HepG2 (cell line): ENCODE data around the gene PRSS12. TPM values are rescaled to one million over a fixed set of nuclear protein-coding genes. Genes with fewer than 3 reads are reported as not detected.

Experiments
- ATAC-seq: fragments of 200-7000 bp; cut with Tn5 transposase; 3 replicates; pipeline ENCODE4 v1.9.1; 2020; ENCODE audit warnings: mild to moderate bottlenecking, moderate library complexity
- BruUV-seq: library from RNA; stranded (reverse); fragments of 400-500 nt; replicated peaks from 2 replicates; lab custom pipeline; 2021; lab: Mats Ljungman, UMichigan
- CTCF ChIA-PET: fragments of 300-600 bp; formaldehyde crosslinking; extraction: SDS; loops from one replicate; lab custom pipeline; 2021; ENCODE audit warnings: low total read pairs, inconsistent platforms, low intra/inter-chr PET ratio; lab: Yijun Ruan, JAX
- POLR2A ChIA-PET: fragments of 350-600 bp; sonication (Branson Sonifier 250); formaldehyde crosslinking; loops from one replicate; lab custom pipeline; 2020; ENCODE audit warnings: antibody characterized with exemption, inconsistent platforms; lab: Yijun Ruan, JAX
- DNase-seq: peaks from one replicate; pipeline ENCODE4 v3.0.0-alpha.2; 2015; ENCODE audit warnings: low spot score
- FAIRE-seq: peaks from 3 replicates; lab custom pipeline; 2011; peaks lifted over from hg19 to GRCh38; lab: Jason Lieb, UNC
- H2AFZ ChIP-seq: one replicate; pipeline ENCODE4 v1.6.1; 2011; ENCODE audit warnings: low read length, inconsistent platforms
- H3K27ac ChIP-seq: fragments of 300-600 bp; 3 replicates; pipeline ENCODE4 v1.8.0; 2011; ENCODE audit warnings: mixed run types, mild to moderate bottlenecking, mixed read lengths, low read length, inconsistent platforms; ENCODE audit not compliant: insufficient read depth; ENCODE audit errors: extremely low read length
- H3K27me3 ChIP-seq, 2 experiments: fragments of 200-600 bp in 1 of 2; 2 replicates in 1 of 2; 3 replicates in 1 of 2; pipeline versions ENCODE4 v1.6.0 to v1.8.0; 2011; ENCODE audit warnings: low read length in 2 of 2, mild to moderate bottlenecking in 2 of 2, moderate library complexity in 2 of 2, inconsistent platforms in 1 of 2; ENCODE audit not compliant: insufficient read depth in 2 of 2, control insufficient read depth in 1 of 2
- H3K36me3 ChIP-seq, 2 experiments: fragments of 200-600 bp in 1 of 2; replicated peaks in 1 of 2; 2 replicates in 1 of 2; 3 replicates in 1 of 2; pipeline versions ENCODE4 v1.5.1 to v1.8.0; 2011; ENCODE audit warnings: low read length in 2 of 2, inconsistent platforms in 1 of 2; ENCODE audit not compliant: insufficient read depth in 2 of 2, control insufficient read depth in 1 of 2
- H3K4me1 ChIP-seq: 2 replicates; pipeline ENCODE4 v1.5.1; 2012; ENCODE audit warnings: low read length, inconsistent platforms; ENCODE audit not compliant: insufficient read depth
- H3K4me2 ChIP-seq: 2 replicates; pipeline ENCODE4 v1.6.0; 2011; ENCODE audit warnings: low read depth, low read length, inconsistent platforms
- H3K4me3 ChIP-seq, 3 experiments: fragments of 200-600 bp in 1 of 3; sonication (generic), shearing (Covaris generic) in 1 of 3; replicated peaks in 1 of 3; 2 replicates each; pipeline ENCODE4 v1.5.1; 2011 to 2016; ENCODE audit warnings: low read length in 3 of 3, inconsistent platforms in 2 of 3, low read depth in 2 of 3, mild to moderate bottlenecking in 2 of 3, control low read depth in 1 of 3, mixed read lengths in 1 of 3; ENCODE audit not compliant: insufficient read depth in 1 of 3
- H3K79me2 ChIP-seq: one replicate; pipeline ENCODE4 v1.6.1; 2011; ENCODE audit warnings: low read length, inconsistent platforms; ENCODE audit not compliant: insufficient read depth
- H3K9ac ChIP-seq: 2 replicates; pipeline ENCODE4 v1.6.0; 2011; ENCODE audit warnings: mild to moderate bottlenecking, low read depth, low read length, inconsistent platforms; ENCODE audit not compliant: insufficient read depth
- H3K9me3 ChIP-seq: 2 replicates; pipeline ENCODE4 v1.5.1; 2012; ENCODE audit warnings: mild to moderate bottlenecking, low read length
- H4K20me1 ChIP-seq: 2 replicates; pipeline ENCODE4 v1.6.0; 2011; ENCODE audit warnings: inconsistent platforms, mild to moderate bottlenecking, low read length, moderate library complexity; ENCODE audit not compliant: insufficient read depth
- ATRX ChIP-seq: sonication (generic); formaldehyde crosslinking; IDR thresholded peaks from 2 replicates; pipeline ENCODE4 v1.4.0; 2020; ENCODE audit warnings: missing genetic modification reagents, borderline replicate concordance
- KLF11 ChIP-seq: IDR thresholded peaks from 2 replicates; pipeline ENCODE4 v1.6.1; 2016; ENCODE audit warnings: missing compliant biosample characterization
- KMT2A ChIP-seq: sonication (generic); formaldehyde crosslinking; IDR thresholded peaks from 2 replicates; pipeline ENCODE4 v1.4.0; 2020; ENCODE audit warnings: missing genetic modification reagents
- MAX ChIP-seq: IDR thresholded peaks from 2 replicates; pipeline ENCODE4 v1.6.1; 2012; ENCODE audit warnings: inconsistent platforms
- SIX1 ChIP-seq: sonication (generic); formaldehyde crosslinking; IDR thresholded peaks from 2 replicates; pipeline ENCODE4 v1.4.0; 2020; ENCODE audit warnings: missing genetic modification reagents, borderline replicate concordance
- SIX4 ChIP-seq: sonication (generic); formaldehyde crosslinking; IDR thresholded peaks from 2 replicates; pipeline ENCODE4 v1.4.0; 2020; ENCODE audit warnings: missing genetic modification reagents
- ZFY ChIP-seq: sonication (generic); formaldehyde crosslinking; IDR thresholded peaks from 2 replicates; pipeline ENCODE4 v1.4.0; 2020; ENCODE audit warnings: missing genetic modification reagents
- ZKSCAN1 ChIP-seq: fragments of 150-350 bp; IDR thresholded peaks from 2 replicates; pipeline ENCODE4 v1.6.1; 2014; ENCODE audit warnings: low read length
- ZNF124 ChIP-seq: sonication (generic); formaldehyde crosslinking; IDR thresholded peaks from 2 replicates; pipeline ENCODE4 v1.4.0; 2020; ENCODE audit warnings: missing genetic modification reagents
- ZNF264 ChIP-seq: sonication (generic); formaldehyde crosslinking; IDR thresholded peaks from 2 replicates; pipeline ENCODE4 v1.4.0; 2020; ENCODE audit warnings: missing genetic modification reagents
- ZNF414 ChIP-seq: sonication (generic); formaldehyde crosslinking; IDR thresholded peaks from 2 replicates; pipeline ENCODE4 v1.5.0; 2020; ENCODE audit warnings: missing genetic modification reagents
- ZNF431 ChIP-seq: sonication (generic); formaldehyde crosslinking; IDR thresholded peaks from 2 replicates; pipeline ENCODE4 v1.9.0; 2022; ENCODE audit warnings: missing genetic modification reagents, low read depth, mild to moderate bottlenecking, borderline replicate concordance
- ZNF460 ChIP-seq: sonication (generic); formaldehyde crosslinking; IDR thresholded peaks from 2 replicates; pipeline ENCODE4 v1.5.1; 2020; ENCODE audit warnings: missing genetic modification reagents, mild to moderate bottlenecking, borderline replicate concordance
- ZNF501 ChIP-seq: sonication (generic); formaldehyde crosslinking; IDR thresholded peaks from 2 replicates; pipeline ENCODE4 v1.5.1; 2020; ENCODE audit warnings: mild to moderate bottlenecking, moderate library complexity, missing genetic modification reagents
- ZNF503 ChIP-seq: sonication (generic); formaldehyde crosslinking; IDR thresholded peaks from 2 replicates; pipeline ENCODE4 v1.4.0; 2020; ENCODE audit warnings: missing genetic modification reagents
- ZNF567 ChIP-seq: sonication (generic); formaldehyde crosslinking; IDR thresholded peaks from 2 replicates; pipeline ENCODE4 v1.8.1; 2023; ENCODE audit warnings: mild to moderate bottlenecking, missing genetic modification reagents, borderline replicate concordance
- WGBS: methylation state at CpG from one replicate; pipeline ENCODE4 v1.1.6; 2017; ENCODE audit warnings: low lambda C conversion rate; 5-methylcytosine and 5-hydroxymethylcytosine counted together
- in situ Hi-C: cut with HindIII; loops from 2 replicates; pipeline ENCODE4 v1.10.0; 2017; ENCODE audit warnings: low pct_unique_long_range_greater_than_20kb; ENCODE audit not compliant: extremely low pct_ligation_motif_present
- intact Hi-C: fragments of 100-400 bp; cut with micrococcal nuclease; formaldehyde crosslinking; loops from one replicate; pipeline ENCODE4 v1.10.0; 2022; ENCODE audit not compliant: unreplicated experiment
- polyA plus RNA-seq, 8 experiments: library from polyadenylated mRNA; depleted of rRNA in 3 of 8; stranded (reverse) in 7 of 8; unstranded in 1 of 8; fragments of >200 nt; fragmentation: Illumina TruSeq in 4 of 8; extraction: Trizol in 4 of 8; gene quantifications; 2 replicates each; pipeline versions ENCODE4 v1.2.1 to v1.2.3, GENCODE V29; 2011 to 2016; ENCODE audit warnings: low read depth in 4 of 8, missing spikeins in 1 of 8, mixed read lengths in 1 of 8; ENCODE audit not compliant: insufficient read depth in 1 of 8
- total RNA-seq, 5 experiments: library from RNA; depleted of rRNA; stranded (reverse); fragments of >200 nt; fragmentation: Illumina TruSeq; extraction: Trizol; gene quantifications; 2 replicates each; pipeline ENCODE4 v1.2.3, GENCODE V29; 2016; ENCODE audit warnings: low read depth in 1 of 5
- TF ChIP-seq, protein P1 (sequence below): IDR thresholded peaks from 2 replicates; pipeline ENCODE4 v1.6.1; 2012; ENCODE audit warnings: low read length, improper control_type of control experiment

Gene PRSS12
- total and polyA plus RNA-seq, 2 of the 13 experiments (the other 11 are each of a cell fraction or from before 2014, with no cell fraction given), result 0.02 TPM; not detected in 1

DNA sequence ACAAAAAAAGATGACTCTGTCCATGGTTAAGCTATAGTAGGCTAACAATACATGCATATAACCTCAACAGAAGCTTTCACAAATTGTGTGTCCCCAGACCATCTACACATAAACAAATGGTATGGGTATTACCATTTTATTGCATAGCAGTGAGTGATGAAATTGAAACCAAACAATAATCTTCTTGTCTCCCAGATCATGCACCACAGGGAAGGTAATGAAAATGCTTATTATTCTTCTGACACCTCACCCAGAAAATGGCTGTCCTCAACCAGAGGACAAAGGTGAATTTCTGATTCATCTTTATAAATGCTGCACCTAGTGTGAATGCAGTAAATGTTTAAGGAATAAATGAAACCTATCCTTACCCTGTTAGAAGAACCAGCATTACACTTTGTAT lies 8.0 kb downstream of the PRSS12 start (continued):
- no peak for TF ChIP-seq ZNF567 (CRISPR knock-in tag)
- TF ChIP-seq MAX, result no peak
- TF ChIP-seq SIX4 (CRISPR knock-in tag), result no peak

DNA sequence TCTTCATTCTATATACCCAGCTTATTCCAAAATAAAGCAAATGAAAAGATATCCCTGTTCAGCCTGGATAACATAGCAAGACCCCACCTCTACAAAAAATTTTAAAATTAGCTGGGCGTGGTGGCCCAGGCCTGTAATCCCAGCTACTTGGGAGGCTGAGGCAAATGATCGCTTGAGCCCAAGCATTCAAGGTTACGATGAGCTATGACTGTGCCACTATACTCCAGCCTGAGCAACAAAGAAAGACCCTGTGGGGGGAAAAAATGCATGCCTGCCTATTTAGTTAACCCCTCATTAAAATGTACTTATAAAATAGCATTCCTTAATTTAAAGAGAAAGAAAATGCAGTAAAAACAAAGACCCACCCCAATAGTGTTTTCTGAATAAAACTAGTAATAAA lies 9.3 kb downstream of the PRSS12 start:
- no peak for ATAC-seq
- H3K4me2 ChIP-seq, result no peak overlapping the region
- no peak for DNase-seq
- H3K36me3 ChIP-seq, result no peaks in the 10 kb centered on the region
- no peak overlapping the region for H3K9ac ChIP-seq
- no peak overlapping the region for H2AFZ ChIP-seq
- H3K79me2 ChIP-seq, result no peaks in the 10 kb centered on the region
- intact Hi-C loops, result no loop called here
- H3K27ac ChIP-seq, result no peak overlapping the region
- 28% methylated on average over 3 of the region's 3 CpGs for WGBS
- H3K4me3 ChIP-seq, result no peak overlapping the region
- no peaks in the 10 kb centered on the region for H3K9me3 ChIP-seq
- no peaks in the 10 kb centered on the region for H4K20me1 ChIP-seq
- no peaks in the 10 kb centered on the region for H3K27me3 ChIP-seq
- no peak for FAIRE-seq
- no peaks in the 10 kb centered on the region for H3K4me1 ChIP-seq
- POLR2A ChIA-PET, result no interaction called here
- CTCF ChIA-PET, result no interaction called here
- in situ Hi-C loops, result no loop called here
- no TSS peak for BruUV-seq
- TF ChIP-seq SIX1 (no peak), KLF11 (CRISPR knock-in tag) (no peak), ZFY (no peak), ZNF431 (CRISPR knock-in tag) (no peak), ZNF414 (CRISPR knock-in tag) (no peak), KMT2A (no peak), ZNF501 (CRISPR knock-in tag) (no peak), ZNF124 (CRISPR knock-in tag) (no peak), ATRX (no peak), ZNF503 (CRISPR knock-in tag) (no peak), ZNF264 (CRISPR knock-in tag) (no peak), ZKSCAN1 (no peak), ZNF460 (no peak)
- TF ChIP-seq, protein P1, sequence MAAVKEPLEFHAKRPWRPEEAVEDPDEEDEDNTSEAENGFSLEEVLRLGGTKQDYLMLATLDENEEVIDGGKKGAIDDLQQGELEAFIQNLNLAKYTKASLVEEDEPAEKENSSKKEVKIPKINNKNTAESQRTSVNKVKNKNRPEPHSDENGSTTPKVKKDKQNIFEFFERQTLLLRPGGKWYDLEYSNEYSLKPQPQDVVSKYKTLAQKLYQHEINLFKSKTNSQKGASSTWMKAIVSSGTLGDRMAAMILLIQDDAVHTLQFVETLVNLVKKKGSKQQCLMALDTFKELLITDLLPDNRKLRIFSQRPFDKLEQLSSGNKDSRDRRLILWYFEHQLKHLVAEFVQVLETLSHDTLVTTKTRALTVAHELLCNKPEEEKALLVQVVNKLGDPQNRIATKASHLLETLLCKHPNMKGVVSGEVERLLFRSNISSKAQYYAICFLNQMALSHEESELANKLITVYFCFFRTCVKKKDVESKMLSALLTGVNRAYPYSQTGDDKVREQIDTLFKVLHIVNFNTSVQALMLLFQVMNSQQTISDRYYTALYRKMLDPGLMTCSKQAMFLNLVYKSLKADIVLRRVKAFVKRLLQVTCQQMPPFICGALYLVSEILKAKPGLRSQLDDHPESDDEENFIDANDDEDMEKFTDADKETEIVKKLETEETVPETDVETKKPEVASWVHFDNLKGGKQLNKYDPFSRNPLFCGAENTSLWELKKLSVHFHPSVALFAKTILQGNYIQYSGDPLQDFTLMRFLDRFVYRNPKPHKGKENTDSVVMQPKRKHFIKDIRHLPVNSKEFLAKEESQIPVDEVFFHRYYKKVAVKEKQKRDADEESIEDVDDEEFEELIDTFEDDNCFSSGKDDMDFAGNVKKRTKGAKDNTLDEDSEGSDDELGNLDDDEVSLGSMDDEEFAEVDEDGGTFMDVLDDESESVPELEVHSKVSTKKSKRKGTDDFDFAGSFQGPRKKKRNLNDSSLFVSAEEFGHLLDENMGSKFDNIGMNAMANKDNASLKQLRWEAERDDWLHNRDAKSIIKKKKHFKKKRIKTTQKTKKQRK, result no peak
